COLO668 (cell line): ENCODE measurements around the gene KDM2B.
"Not testable (repeated sequence)": the region's sequence is repeated elsewhere in the genome, so short reads cannot be mapped to it uniquely, and the experiment has no call there.

Source experiments
- DNase-seq: peaks from one replicate; lab custom pipeline; 2025; ENCODE audit not compliant: unreplicated experiment; lab: John Stamatoyannopoulos, UW

KDM2B gene

GRCh38 chr12:121398355-121398754 is 182.5 kb downstream of the KDM2B start:
- no peak for DNase-seq

GRCh38 chr12:121397521-121397920 is 183.3 kb downstream of the KDM2B start:
- no peak for DNase-seq

- no peak for DNase-seq
These were observed 188.5 kb downstream of the KDM2B start for GRCh38 chr12:121392325-121392716.

GRCh38 chr12:121391619-121392324 is 189.1 kb downstream of the KDM2B start:
- no peak for DNase-seq

GRCh38 chr12:121390856-121391255 is 190.0 kb downstream of the KDM2B start:
- no peak for DNase-seq

- DNase-seq: no peak
These were observed 192.3 kb downstream of the KDM2B start for GRCh38 chr12:121388421-121388981.

GRCh38 chr12:121384891-121385290 is 195.9 kb downstream of the KDM2B start:
- not testable (repeated sequence) for DNase-seq

GRCh38 chr12:121383601-121384021 is 197.2 kb downstream of the KDM2B start:
- DNase-seq: no peak

GRCh38 chr12:121379945-121380344 is 200.9 kb downstream of the KDM2B start:
- no peak for DNase-seq
